22Rv1 (cell line): ENCODE data around the gene PIERCE2.

ENCODE experiments used
- CTCF ChIP-seq: fragments of 450-650 bp; IDR thresholded peaks from 2 replicates; pipeline ENCODE4 v1.5.1; 2017; ENCODE audit warnings: mild to moderate bottlenecking
- ZFX ChIP-seq: fragments of 450-650 bp; IDR thresholded peaks from 2 replicates; pipeline ENCODE4 v1.6.1; 2017; ENCODE audit warnings: antibody characterized with exemption, borderline replicate concordance

GRCh38 chr15:55387027-55387426, 21.3 kb upstream of the PIERCE2 start:
- TF ChIP-seq CTCF (no peak), ZFX (no peak)
